Dermis microvascular lymphatic vessel endothelial cell (primary cell): ENCODE measurements around the gene NOS1AP. TPM values are rescaled to one million over a fixed set of nuclear protein-coding genes. Genes with fewer than 3 reads are reported as not detected.
A peak's percentile ranks its signal among the peaks of the same experiment; 100 is the strongest.
"Not testable (repeated sequence)": the region's sequence is repeated elsewhere in the genome, so short reads cannot be mapped to it uniquely, and the experiment has no call there.

Source experiments
- DNase-seq, 2 donors: peaks; one replicate each; pipeline versions ENCODE4 v3.0.0 to v3.0.0-alpha.2; 2010; ENCODE audit warnings: low read depth in 2 of 2
- total RNA-seq: library from RNA; depleted of rRNA; stranded (reverse); fragments of >200 nt; gene quantifications from 2 replicates; pipeline ENCODE4 v1.2.1, GENCODE V29; 2014

Gene NOS1AP
- total RNA-seq: 0.13 TPM in 2 replicates

DNA sequence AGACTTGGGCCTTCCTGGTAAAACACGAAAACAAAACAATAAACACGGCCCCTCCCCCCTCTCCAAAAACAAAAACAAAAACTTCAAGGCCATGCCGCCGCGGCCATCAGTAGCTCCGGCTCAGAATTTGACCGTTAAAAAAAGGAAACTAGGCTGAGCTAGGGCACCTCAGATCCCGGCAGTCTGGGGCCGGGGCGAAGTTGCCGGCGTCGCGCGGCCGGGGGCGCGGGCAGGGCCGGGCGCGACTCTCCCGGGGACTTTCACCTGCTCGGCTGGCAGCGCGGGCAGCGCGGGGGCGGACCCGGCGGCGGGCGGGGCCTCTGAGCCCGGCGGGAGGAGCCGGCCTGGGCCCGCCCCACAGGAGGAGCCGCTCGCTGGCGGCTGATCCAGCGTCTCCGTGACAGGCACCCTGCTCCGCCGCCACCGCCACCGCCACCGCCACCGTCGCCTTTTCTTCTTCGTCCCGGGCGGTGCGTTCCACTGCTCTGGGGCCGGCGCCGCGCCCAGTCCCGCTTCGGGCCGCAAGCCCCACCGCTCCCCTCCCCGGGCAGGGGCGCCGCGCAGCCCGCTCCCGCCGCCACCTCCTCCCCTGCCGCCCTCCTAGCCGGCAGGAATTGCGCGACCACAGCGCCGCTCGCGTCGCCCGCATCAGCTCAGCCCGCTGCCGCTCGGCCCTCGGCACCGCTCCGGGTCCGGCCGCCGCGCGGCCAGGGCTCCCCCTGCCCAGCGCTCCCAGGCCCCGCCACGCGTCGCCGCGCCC, at the start of gene NOS1AP:
NOS1AP (plus strand) TSS at position 358 of the 760 bp plus-strand sequence. CDS start 487 bp downstream, outside the sequence.
- peak in 1 of 2 donors; percentile 75 for DNase-seq

DNA sequence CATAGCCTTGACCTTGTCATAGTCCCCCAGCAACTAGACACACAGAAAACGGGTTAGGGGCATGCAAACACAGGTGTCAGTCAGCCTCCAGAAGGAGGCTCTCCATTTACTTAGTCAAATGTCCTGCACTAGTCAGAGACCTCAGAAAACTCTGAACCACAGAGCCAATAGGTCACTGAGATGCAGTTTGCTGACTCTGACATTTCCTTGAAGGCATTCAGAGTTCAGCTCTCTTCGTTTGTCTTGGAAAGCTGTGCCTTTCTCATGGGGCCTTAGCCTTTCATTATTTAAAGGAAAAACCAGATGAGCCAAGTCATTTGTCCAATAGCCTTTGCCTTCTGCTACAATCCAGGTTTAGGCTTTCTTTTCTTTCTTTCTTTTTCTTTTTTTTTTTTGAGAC, 49.3 kb upstream of the NOS1AP start:
- DNase-seq: no peak

DNA sequence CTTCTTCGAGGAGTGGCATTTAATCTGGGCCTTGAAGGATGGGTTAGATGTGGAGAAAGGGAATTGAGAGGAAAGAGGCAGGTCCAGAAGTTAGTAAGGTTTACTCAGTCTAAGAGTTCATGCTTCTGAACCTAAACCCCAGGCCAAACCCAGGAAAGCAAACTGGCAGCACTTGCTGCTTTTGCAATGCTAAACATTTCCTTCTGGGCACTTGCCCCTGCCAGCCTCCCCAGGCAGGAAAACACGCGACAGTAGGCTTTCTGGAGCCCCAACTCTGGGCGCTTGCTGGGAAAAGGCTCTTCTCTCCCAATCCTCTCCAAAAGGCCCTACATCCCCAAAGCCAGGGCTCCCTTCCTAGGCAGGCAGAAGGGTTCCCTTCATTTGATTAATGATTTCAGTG, 48.4 kb upstream of the NOS1AP start:
- no peak for DNase-seq

DNA sequence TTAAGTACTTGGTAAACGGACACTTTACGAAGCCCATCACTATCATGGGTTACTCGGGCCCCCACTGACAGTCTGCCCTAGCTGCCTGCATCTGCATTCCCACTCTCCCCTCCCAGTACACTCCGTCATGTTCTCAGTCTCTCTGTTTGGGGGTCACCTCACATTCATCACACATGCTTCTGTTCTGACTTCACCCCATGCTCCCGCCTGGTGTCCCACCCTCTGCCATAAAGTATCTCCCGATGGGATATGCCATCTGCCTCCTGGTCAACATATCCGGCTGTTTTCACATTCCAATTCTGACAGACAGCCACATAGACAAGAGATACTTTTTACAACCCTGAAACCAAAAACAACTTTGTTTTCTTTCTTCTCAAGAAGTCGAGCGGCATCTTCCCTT, 46.9 kb upstream of the NOS1AP start:
- DNase-seq: no peak

DNA sequence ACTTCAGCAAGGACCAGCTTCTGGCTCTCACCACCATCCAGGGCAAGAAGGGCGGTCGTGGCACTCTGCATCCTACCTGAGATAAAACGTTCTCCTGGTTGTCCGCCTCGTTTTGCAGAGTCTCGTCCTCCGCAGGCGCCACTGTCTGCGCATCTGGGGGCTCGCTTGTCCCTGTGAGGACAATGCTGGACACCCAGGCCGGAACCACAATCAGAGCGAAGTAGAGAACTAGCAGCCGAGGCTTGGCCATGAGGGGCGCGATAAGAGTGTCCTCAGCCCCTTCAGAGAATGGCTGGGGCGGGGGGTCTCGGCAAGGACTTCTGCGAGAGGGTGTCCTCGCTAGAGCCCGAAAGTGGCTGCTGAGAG, 46.3 kb upstream of the NOS1AP start:
- DNase-seq: peak in 1 of 2 donors; percentile 4

DNA sequence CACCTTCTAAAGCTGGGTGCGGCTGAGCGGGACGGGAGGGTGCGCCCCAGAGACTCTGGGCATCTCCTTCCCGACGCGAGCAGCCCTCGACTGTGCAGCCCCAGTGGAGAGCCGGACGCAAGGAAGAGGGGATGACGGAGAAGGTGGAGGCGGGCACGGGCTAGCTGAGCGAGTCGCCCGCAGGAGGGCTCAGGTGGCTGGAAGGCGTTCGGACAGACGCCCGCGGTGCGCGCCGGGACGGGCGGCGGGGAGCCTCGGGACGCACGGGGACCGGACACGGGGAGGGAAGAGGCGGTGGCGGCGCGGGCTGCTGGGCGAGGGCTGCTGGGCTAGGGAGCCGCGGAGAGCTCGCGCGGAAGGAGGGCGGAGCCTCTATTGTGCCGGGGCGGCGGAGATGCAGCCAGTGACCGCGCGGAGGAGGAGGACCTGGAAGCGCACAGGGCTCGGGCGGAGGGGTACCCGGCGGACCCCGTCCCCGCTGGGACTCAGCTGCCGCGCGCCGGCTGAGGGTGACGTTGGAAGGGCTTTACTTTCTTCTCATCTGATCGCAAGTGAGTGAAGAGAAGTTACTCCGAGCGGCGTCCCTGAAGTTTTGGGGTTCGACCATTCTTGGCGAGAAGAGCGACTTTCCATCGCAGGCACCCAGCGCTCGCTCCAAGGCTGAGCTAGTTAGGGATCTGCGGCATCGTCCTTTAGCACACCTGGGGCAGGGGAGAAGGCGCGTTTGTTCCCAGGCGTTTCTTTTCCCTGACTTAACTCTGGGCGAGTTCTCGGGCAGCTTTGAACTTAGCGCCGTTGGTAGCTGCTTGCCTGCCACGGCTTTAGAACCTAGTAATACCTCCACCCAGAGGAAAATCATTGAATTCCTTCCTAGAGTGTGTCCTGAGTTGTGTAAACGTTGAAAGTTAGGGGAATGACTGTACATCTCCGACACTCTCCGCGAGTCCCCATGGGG, 45.7 kb upstream of the NOS1AP start, which contains the start of gene OLFML2B:
OLFML2B (minus strand) TSS at position 323 of the 955 bp plus-strand sequence. CDS start 439 bp downstream, outside the sequence.
- DNase-seq: peak in 1 of 2 donors; percentile 60

DNA sequence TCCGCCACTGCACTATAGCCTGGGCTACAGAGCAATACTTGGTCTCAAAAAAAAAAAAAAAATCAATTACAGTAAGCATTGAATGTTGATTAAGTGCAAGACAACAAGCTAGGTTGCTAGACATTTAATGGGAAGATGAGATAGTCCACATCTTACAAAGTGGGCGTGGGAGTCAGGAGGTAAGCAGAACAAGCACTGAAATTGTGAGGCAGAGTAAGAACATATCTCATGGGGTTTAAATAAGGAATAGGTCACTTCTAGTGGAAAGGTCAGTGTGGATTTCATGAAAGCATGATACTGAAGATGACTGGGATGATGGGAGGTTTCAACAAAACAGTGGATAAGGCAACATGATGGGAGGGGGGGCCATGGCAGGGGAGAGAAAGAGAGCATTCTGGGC, 44.0 kb upstream of the NOS1AP start:
- DNase-seq: no peak

DNA sequence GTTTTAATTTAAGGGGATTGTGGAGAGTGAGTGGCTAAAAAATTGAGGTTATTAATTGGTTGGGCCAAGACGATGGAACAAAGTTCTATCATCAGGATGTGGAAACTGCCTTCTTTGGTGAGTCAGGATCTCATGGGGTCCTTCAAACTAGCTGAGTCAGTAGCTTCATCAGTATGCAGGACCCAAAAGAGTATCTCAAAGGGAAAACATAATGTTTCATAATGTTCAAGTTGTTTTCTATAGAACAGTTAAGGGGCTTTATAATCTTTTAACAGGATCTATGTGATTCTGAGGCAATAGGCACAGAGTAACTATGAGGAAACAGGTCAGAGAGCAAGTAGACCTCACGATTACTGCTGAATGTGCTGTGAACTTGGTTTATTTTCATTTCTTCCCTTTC, 42.6 kb upstream of the NOS1AP start:
- DNase-seq: no peak

DNA sequence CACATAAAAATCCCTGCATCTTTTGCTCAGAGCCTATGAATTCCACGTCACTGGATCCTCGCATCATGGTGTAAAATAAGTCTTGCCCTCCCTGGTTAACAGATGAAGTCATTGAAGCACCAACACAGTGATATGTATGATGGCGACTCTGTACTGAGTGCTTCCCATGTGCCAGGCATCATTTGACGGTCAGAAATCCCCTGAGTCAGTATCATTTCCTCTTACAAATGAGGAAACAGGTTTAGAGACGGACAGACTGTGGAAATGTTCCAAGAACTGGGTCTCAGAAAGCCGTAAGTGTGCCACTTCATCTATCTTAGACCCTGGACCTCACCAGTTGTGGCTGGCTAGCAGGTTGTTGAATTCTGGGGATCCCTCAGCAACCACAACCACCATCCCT, 40.8 kb upstream of the NOS1AP start:
- peak in 1 of 2 donors; percentile 62 for DNase-seq

DNA sequence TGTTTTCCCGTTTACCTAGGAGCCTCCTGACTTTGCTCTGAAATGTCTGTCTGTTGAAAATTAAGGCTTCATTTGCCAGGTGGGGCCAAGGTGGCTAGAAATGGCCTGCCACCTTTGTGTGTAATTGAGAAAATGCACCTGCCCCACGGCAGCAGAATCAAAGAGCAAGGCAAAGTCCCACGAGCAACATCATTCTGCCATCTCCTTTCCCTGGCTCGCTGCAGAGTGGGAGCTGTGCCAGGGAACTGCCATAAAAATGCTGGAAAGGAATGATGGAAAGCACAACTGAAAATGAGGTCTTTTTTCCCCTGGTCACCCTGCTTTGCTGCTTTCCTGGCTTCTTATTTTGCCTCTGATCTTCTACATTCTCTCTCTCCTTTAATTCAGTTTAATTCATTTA, 40.3 kb upstream of the NOS1AP start:
- DNase-seq: peak in 1 of 2 donors; percentile 33

DNA sequence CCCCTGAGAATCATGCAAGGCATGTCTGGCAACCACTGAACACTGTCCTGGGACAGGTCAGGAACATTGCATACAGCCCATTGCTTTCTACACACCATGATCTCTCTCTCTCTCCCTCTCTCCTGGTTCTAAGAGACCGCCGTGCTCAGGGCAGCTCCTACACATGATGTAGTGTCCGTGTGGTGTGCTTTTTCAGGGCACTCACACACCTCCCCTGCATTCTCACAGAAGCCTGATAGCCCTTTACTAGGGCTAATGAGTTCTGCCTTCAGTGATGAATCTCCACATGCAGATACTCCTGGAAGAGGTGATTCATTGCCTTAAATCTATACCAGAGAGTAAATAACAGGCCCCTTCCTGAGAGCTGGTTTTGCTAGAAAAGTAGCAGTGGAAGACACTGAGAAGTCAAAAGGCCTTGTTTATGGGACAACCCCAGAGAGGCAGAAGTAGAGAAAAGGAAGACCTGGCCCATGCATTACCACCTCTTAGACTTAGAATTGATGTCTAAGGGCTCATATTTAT, 38.7 kb upstream of the NOS1AP start:
- DNase-seq: no peak

DNA sequence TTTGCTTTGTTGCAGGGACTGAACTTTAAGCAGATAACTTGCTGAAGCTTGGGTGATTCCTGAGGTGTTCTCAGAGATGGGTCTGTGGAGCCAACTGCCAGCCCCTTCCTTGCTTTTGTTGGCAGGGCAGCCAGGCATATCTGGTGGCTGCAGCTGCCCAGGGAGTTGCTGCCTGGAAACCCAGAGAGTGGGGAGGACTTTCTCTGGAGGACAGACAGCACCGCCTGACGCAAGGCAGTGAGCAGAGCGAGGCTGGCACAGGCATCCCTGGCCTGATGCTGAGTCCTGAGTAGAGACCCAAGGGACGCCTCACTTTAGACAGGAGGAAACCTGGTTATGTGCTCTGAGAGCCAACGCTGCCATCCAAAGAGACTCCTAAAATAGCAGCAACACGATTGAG, 36.1 kb upstream of the NOS1AP start:
- DNase-seq: no peak

DNA sequence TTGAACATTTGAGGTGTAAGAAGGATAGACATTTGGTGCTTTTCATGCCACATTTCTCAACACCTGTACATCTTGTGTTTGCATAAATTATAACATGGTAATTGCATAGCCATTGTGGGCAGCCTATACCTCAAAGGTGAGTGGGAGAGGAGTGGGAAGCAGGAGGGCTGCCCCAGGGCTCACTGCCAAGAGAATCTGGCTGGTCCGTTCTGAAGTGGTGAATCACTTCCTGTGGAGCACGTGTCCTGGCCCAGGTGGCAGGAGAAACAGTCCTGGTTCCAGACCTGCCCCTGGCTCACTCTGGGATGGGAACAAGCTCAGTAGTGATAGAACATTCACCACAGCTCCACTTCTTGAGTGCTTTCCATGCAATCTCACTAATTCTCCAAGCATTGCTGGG, 34.2 kb upstream of the NOS1AP start:
- peak; percentile 43 to 76 for DNase-seq

DNA sequence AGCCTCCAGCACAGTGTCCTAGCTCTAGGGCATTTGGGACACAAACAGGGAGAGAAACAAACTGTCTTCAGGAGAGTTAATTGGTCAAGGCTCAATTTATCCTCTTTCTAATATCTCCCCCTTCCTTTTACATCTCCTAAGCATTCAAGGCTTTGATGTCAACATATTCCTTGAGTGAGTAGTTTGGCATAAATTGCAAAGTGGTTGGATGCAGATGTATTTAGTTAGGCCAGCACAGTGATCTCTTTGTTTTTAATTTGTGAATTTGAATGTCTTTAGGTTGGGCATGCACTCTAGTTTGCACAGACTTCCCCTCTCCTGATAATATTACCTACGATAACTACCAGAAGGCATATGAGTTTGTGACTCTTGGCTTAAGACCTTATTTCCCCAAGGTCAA, 33.3 kb upstream of the NOS1AP start:
- DNase-seq: no peak

DNA sequence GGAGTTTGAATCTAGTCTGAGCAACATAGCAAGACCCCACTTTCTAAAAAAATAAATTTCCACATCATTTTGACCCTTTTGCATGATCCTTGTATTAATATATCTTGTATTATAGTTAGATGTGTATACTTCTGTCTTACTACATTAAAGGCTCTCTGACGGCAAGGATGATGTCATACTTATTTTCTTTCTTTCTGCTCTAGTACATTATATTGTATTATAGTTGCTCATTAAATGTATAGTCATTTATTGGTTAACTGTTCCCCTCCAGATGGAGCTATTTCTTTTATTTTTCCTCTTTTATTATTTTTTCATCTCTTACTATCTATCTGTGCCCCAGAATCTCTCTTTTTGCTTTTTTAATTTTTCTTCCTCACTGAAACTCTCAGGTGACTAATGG, 30.9 kb upstream of the NOS1AP start:
- no peak for DNase-seq

DNA sequence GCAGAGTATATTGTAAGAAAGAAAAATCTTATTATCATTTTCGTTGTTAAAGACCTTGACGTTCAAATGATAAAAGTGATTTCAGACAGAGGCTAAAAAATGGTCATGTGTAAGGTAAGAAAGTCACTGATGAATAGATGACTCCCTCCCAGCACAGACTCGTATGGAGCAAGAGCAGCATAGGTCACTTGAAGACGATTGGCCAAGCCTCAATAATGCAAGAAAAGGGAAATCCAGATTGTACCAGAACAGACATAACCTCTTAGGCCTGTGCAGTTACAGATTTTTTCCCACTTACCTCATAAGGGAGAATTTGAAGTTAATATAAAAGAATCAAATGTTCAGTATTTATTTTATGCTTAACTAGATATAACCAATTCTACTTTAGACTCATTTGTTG, 29.5 kb upstream of the NOS1AP start:
- no peak for DNase-seq

DNA sequence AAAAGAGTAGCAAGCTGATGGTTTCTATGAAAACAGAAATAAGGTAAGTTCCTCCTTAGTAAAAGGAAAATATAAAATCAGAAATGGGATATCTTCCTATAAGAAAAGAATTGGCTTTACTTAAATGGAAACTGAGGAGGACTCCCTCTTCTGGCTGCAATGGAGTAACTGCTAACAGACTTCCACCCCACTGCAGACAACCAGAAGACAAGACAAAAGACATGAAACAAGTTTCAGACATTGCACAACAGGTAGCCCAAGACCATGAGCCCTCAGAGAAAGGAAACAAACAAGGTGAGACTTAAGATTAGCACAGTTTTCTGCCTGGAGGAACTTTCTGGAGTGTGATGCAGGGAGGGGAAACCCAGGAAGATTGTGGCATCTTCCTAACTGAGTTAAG, 28.8 kb upstream of the NOS1AP start:
- peak in 1 of 2 donors; percentile 51 for DNase-seq

DNA sequence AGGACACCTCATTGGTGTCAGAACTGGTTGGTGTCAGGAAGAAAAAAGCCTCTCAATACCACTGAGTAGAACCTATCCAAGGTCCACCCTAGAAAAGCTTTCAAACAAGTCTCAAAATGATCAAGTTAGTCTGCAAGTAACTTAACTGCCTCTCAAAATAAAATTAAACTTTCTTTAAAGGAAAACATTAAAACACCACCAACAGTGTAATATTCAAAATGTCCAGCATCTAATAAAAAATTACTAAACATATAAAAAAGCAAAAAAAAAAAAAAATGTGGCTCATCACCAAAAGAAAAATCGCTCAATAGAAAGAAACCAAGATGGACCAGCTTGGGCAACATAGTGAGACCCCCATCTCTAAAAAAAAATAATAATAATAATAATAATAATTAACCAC, 27.1 kb upstream of the NOS1AP start:
- DNase-seq: no peak

DNA sequence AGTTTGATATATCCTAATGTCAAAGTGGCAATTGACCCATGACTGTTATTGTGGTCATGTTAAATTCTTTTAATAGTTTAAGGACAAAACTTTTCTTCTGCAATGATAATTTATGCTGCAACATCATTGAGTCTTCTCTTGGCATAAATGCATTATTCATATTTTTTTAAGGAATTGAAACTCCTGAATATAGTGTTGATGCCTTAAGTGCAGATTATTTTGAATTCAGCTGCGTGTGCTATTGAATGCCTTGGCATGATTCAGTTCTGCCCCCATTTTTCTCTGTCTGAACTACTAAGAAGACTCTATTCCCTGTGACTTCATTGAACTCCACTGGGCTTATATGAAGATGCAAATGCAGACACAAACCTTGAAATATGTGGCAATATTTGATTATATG, 22.6 kb upstream of the NOS1AP start:
- no peak for DNase-seq

DNA sequence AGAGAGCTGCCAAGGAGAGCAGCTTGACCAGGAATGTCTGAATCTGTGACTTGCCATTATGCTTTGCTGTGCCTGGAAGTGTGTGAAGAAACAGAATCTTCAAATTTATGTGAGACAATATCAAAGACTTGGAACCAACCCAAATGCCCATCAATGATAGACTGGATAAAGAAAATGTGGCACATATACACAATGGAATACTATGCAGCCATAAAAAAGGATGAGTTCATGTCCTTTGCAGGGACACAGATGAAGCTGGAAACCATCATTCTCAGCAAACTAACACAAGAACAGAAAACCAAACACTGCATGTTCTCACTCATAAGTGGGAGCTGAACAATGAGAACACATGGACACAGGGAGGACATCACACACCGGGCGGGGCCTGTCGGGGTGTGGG, 15.5 kb upstream of the NOS1AP start:
- not testable (repeated sequence) for DNase-seq

DNA sequence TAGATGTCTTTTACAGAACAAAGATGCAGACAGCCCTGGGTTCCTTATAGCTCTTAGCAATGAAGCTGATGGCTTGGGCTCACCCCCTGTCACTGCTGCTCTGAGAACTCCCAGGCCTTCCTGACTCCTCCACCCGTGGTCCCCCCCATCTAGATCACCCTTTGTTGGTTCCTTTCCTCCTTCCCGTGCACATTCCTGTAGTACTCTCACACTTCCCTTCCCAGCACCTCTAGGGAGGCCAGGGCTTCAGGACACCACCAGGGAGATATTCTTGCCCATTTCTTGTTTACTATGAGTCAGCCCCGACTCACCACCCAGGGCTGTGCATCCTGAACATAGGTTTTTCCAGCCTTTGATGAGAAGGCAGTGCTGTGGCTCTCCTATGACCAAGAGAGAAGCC, 14.4 kb upstream of the NOS1AP start:
- peak in 1 of 2 donors; percentile 95 for DNase-seq

DNA sequence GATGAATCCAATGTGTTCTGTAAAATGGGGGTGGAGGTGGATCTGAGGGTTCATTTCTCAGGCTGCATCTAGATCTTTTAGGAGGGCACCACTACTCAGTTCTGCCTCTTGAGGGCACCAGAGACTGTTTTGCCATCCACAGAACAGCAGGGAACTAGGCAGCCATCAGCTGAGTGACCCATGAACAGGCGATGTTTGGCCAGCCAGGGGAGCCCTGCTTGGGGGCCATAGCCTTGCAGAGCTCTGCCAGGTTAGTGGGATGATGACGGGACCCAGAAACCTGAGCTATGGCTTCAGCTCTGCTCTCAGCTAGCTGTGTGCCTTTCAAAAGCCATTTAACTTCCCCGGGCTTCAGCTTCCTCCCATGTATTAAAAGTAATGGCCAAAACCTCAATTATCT, 13.4 kb upstream of the NOS1AP start:
- DNase-seq: peak; percentile 43 to 81
